AG10803 (cell line): ENCODE measurements around the gene CNTNAP2.

Source experiments
- DNase-seq: peaks from one replicate; pipeline ENCODE4 v3.0.0; 2010; ENCODE audit warnings: low read depth
- H3K4me3 ChIP-seq: 2 replicates; pipeline ENCODE4 v1.5.1; 2011; ENCODE audit warnings: mild to moderate bottlenecking, low read length, control low read depth
- TF ChIP-seq, protein P1 (sequence below): conservative IDR thresholded peaks from 2 replicates; pipeline ENCODE4 v1.5.1; 2011; ENCODE audit warnings: mild to moderate bottlenecking, low read length, control low read depth, inconsistent platforms

Gene CNTNAP2

GRCh38 chr7:147525325-147525724 lies 1408.7 kb downstream of the CNTNAP2 start:
- TF ChIP-seq, protein P1, sequence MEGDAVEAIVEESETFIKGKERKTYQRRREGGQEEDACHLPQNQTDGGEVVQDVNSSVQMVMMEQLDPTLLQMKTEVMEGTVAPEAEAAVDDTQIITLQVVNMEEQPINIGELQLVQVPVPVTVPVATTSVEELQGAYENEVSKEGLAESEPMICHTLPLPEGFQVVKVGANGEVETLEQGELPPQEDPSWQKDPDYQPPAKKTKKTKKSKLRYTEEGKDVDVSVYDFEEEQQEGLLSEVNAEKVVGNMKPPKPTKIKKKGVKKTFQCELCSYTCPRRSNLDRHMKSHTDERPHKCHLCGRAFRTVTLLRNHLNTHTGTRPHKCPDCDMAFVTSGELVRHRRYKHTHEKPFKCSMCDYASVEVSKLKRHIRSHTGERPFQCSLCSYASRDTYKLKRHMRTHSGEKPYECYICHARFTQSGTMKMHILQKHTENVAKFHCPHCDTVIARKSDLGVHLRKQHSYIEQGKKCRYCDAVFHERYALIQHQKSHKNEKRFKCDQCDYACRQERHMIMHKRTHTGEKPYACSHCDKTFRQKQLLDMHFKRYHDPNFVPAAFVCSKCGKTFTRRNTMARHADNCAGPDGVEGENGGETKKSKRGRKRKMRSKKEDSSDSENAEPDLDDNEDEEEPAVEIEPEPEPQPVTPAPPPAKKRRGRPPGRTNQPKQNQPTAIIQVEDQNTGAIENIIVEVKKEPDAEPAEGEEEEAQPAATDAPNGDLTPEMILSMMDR, result no peak

DNA sequence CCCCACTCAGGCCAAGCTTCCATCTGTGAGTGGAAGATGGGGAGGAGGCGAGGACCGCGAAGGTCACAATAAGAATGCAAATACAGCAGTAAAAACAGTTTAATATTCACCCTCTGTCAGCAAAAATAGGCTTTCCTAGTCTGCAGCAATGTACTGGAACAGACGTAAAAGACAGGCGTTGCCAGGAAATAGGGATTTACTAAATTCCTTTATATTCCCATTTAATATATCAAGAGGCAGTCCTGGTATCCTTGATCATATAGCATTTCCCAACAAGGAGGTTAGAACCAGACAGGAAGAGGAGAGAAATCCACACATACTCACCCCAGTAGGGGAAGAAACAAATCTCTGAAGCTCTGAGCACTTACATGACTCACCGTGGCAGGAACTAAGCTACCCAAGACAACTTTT lies 1419.1 kb downstream of the CNTNAP2 start:
- no peak overlapping the region for H3K4me3 ChIP-seq
- TF ChIP-seq, protein P1, result no peak
- DNase-seq, result peak; percentile 73

More at GRCh38 chr7:147525325-147525724, 1408.7 kb downstream of the CNTNAP2 start:
- no peak for DNase-seq
- no peak overlapping the region for H3K4me3 ChIP-seq

DNA sequence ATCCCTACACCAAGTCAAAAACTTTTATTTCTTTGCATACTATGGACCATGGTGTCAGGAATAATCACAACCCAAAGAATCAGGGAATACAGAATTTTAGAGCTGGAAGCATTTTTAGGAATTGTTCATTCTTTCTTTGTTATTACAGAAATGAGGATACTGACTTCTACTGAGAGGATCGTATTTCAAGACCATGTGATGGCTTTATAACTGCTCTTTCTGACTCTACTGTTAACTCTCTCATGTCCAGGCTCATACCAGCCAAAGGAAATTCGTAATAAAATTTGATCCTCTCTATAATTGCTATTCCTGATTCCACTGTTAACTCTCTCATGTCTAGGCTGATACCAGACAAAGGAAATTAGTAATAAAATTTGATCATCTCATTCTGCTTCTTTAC lies 1423.1 kb downstream of the CNTNAP2 start:
- TF ChIP-seq, protein P1, result no peak
- H3K4me3 ChIP-seq, result no peak overlapping the region
- no peak for DNase-seq

DNA sequence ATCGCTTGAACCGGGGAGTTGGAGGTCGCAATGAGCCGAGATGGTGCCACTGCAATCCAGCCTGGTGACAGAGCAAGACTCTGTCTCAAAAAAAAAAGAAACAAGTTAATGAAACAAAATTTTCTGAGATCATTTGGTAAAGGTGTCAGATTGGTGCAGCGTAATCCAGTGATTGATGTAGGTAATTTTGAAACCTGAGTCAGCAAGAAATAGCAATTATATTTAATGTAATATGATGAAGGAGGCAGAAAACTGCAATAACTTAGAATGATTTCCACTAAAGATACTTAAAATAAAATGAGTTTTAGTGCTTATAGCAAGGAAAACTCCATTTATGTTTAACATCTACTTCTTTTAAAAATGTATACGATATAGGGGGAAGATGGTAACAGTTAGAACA lies 1424.1 kb downstream of the CNTNAP2 start:
- no peak overlapping the region for H3K4me3 ChIP-seq
- TF ChIP-seq, protein P1, result no peak
- no peak for DNase-seq

DNA sequence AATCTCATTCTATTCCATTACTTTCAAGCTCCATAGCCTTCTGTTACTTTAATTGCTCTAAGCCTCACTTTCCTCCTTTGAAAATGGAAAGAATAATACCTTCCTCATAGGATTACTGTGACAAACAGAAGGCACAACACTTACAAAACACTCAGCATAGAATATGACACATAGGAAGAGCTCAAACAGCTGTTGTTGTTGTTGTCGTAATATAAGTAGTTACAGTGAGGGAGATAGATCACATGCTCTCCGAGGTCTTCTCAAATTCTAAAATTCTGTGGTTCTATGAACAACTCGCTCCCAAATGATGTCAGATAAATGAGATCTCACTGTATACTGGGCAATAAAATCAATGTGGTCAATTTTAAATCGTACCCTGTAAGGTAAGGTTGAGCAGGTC lies 1424.7 kb downstream of the CNTNAP2 start:
- no peak overlapping the region for H3K4me3 ChIP-seq
- TF ChIP-seq, protein P1, result no peak
- no peak for DNase-seq

DNA sequence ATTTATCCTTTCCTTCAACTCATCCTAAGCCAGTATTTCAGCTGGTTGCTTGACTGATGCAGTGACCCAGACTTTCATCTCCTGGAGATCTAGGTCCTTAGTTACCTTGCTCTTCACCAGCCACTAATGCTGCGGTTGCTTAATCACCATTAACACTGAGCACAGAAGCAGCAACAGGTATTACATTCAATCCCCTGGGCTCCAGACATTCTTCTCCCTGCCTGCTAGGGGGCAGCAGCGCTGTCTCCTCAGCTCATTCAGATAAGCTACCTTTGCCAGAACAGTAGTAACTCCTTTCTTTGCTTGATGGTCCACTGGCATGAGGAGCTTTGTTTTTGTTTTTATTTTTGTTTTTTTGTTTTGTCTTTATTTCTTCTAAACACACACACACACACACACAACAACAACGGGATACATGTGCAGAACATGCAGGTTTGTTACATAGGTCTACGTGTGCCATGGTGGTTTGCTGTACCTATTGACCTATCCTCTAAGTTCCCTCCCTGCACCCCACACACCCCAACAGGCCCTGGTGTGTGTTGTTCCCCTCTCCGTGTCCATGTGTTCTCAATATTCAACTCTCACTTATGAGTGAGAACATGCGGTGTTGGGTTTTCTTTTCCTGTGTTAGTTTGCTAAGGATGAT lies 1430.8 kb downstream of the CNTNAP2 start:
- DNase-seq, result peak; percentile 18
- TF ChIP-seq, protein P1, result peak; percentile 44
- H3K4me3 ChIP-seq, result no peak overlapping the region

GRCh38 chr7:147556317-147556716 lies 1439.7 kb downstream of the CNTNAP2 start:
- no peak overlapping the region for H3K4me3 ChIP-seq
- DNase-seq, result no peak
- TF ChIP-seq, protein P1, result no peak
